Measurements from ENCODE around the gene AP5S1.

GRCh38 chr20:3794701-3795420 is 25.5 kb upstream of the AP5S1 start:
- no peak for TF ChIP-seq POLR2A (IDR thresholded peaks at IDR 0.05)
- no peak for TF ChIP-seq CTCF (IDR thresholded peaks at IDR 0.05)

Measured in adrenal gland (tissue), 5 donors.